Osteoblast (primary cell): ENCODE data around the gene CNBP. TPM values are rescaled to one million over a fixed set of nuclear protein-coding genes. Genes with fewer than 3 reads are reported as not detected.

Experiments
- DNase-seq: peaks from one replicate; pipeline ENCODE4 v3.0.0; 2011; ENCODE audit warnings: low spot score, mixed read lengths; ENCODE audit not compliant: insufficient read length; ENCODE audit errors: missing footprints
- H2AFZ ChIP-seq: 2 replicates; pipeline ENCODE4 v1.6.0; 2011; ENCODE audit warnings: mild to moderate bottlenecking, low read length
- H3K27ac ChIP-seq: 2 replicates; pipeline ENCODE4 v1.5.1; 2011; ENCODE audit warnings: mild to moderate bottlenecking, low read depth, low read length, moderate library complexity
- H3K27me3 ChIP-seq: 2 replicates; pipeline ENCODE4 v1.6.0; 2012; ENCODE audit warnings: mild to moderate bottlenecking, control low read depth, inconsistent platforms, low read length, moderate library complexity; ENCODE audit not compliant: insufficient read depth
- H3K36me3 ChIP-seq: 2 replicates; pipeline ENCODE4 v1.5.1; 2011; ENCODE audit warnings: mild to moderate bottlenecking, low read length, control low read depth, moderate library complexity; ENCODE audit not compliant: insufficient read depth
- H3K4me1 ChIP-seq: 2 replicates; pipeline ENCODE4 v1.5.1; 2011; ENCODE audit warnings: mild to moderate bottlenecking, low read length, control low read depth, moderate library complexity; ENCODE audit not compliant: insufficient read depth
- H3K4me2 ChIP-seq: 2 replicates; pipeline ENCODE4 v1.6.0; 2011; ENCODE audit warnings: mild to moderate bottlenecking, low read length; ENCODE audit not compliant: insufficient read depth
- H3K4me3 ChIP-seq: fragments of 200-600 bp; sonication (generic); 3 replicates; pipeline ENCODE4 v1.5.1; 2012; ENCODE audit warnings: mild to moderate bottlenecking, low read length, inconsistent platforms; ENCODE audit not compliant: insufficient read depth
- H3K79me2 ChIP-seq: 2 replicates; pipeline ENCODE4 v1.6.0; 2012; ENCODE audit warnings: mild to moderate bottlenecking, low read length, control low read depth, inconsistent platforms; ENCODE audit not compliant: insufficient read depth
- H3K9me3 ChIP-seq: 2 replicates; pipeline ENCODE4 v1.5.1; 2011; ENCODE audit warnings: low read depth, low read length, control low read depth
- H4K20me1 ChIP-seq: 2 replicates; pipeline ENCODE4 v1.6.0; 2012; ENCODE audit warnings: mild to moderate bottlenecking, low read length, control low read depth; ENCODE audit not compliant: insufficient read depth
- total RNA-seq: library from RNA; depleted of rRNA; stranded (reverse); fragments of >200 nt; gene quantifications from 2 replicates; pipeline ENCODE4 v1.2.3, GENCODE V29; 2012
- TF ChIP-seq, protein P1 (sequence below): IDR thresholded peaks from 2 replicates; pipeline ENCODE4 v1.5.1; 2011; ENCODE audit warnings: mild to moderate bottlenecking, low read depth, low read length, moderate library complexity; ENCODE audit errors: extremely low read depth

The CNBP gene
- total RNA-seq: 215 and 233 TPM in 2 replicates

DNA sequence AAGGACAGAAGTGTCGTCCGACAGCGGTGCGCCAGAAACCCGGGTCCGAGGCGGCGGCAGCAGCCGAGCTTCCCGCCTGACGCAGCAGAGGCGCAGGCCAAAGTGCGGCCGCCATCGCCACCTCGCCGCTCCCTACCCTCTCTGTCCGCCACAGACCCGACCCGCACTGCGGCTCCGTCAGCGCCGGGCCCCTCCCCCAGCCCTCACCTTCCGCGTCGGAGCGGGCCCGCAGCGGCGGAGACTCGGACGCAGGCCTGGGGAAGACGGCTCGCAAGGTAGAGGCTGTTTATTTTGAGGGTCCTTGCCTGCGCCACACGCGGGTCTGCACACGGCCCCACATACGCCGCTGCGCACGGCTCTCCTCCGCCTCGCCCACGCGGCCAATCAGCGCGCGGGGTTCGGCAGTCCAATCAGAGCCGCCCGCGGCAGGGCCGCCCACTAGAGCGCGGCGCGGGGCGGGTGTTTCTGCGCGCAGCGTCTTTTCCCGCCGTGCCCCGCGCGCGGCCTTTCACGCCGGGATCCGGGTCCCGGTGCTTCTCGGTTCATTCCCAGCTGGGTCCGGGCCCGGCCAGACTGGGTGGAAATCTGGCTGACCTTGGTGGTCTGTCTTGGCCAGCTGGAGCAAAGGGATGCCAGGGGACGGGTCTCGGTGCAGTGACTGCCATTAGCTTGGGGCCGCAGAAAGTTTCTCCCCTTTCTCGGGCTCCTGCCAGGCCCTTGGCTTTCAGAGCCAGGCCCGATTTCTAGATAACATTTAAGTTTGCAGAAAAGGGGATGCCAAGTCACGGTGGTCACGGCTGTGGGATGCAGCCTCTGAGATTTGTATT lies at the start of gene CNBP:
CNBP (minus strand) TSS at position 328 of the 827 bp plus-strand sequence. CDS start 12,139 bp downstream, outside the sequence.
- H3K27ac ChIP-seq: peak within 1 kb of the TSS; percentile 98
- TF ChIP-seq, protein P1, sequence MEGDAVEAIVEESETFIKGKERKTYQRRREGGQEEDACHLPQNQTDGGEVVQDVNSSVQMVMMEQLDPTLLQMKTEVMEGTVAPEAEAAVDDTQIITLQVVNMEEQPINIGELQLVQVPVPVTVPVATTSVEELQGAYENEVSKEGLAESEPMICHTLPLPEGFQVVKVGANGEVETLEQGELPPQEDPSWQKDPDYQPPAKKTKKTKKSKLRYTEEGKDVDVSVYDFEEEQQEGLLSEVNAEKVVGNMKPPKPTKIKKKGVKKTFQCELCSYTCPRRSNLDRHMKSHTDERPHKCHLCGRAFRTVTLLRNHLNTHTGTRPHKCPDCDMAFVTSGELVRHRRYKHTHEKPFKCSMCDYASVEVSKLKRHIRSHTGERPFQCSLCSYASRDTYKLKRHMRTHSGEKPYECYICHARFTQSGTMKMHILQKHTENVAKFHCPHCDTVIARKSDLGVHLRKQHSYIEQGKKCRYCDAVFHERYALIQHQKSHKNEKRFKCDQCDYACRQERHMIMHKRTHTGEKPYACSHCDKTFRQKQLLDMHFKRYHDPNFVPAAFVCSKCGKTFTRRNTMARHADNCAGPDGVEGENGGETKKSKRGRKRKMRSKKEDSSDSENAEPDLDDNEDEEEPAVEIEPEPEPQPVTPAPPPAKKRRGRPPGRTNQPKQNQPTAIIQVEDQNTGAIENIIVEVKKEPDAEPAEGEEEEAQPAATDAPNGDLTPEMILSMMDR: no peak
- peaks cover 38% of the 10 kb centered on the region for H3K4me1 ChIP-seq
- H3K79me2 ChIP-seq: peaks cover 75% of the 10 kb centered on the region
- peak within 1 kb of the TSS; percentile 92 for H2AFZ ChIP-seq
- no peaks in the 10 kb centered on the region for H3K27me3 ChIP-seq
- H4K20me1 ChIP-seq: peaks cover 40% of the 10 kb centered on the region
- no peaks in the 10 kb centered on the region for H3K9me3 ChIP-seq
- H3K4me2 ChIP-seq: peak within 1 kb of the TSS; percentile 100
- peak; percentile 98 for DNase-seq
- peaks cover 7% of the 10 kb centered on the region for H3K36me3 ChIP-seq
- H3K4me3 ChIP-seq: peak within 1 kb of the TSS; percentile 90

DNA sequence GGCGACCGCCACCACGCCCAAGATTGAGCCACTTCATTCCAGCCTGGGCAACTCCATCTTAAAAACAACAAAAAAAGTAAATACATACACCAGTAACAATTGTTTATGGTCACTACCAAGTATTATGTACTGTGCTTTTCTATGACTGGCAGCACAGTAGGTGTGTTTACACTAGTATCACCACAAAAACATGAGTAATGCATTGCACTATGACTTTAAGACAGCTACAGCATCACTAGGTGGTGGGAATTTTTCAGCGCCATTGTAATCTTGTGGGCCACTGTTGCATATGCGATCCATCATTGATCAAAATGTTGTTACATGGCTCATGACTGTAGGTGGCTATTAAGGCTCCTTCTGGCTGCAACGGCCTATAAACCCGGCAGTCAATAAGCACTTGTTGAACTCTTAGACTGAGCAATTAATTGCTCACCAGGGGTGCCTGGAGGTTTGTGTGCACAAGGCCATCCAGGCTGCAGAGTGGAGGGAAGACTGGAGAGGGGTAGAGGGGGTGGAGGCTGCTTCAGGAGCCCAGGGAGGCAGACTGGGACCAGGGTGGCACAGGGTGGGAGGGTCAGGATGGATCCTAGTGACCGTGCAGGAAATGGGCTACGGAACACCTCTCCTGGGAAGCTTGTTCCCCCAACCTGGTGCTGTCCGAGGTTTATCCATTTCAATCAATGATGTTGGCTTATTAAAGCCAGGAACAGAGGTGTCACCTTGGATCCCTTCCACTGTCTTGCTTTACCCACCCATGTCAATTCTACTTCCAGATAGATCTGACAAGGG lies 47.8 kb upstream of the CNBP start:
- Histone ChIP-seq H3K9me3 (no peaks in the 10 kb centered on the region), H3K36me3 (no peaks in the 10 kb centered on the region), H4K20me1 (no peaks in the 10 kb centered on the region), H3K27me3 (no peaks in the 10 kb centered on the region), H3K27ac (peak overlapping the region; percentile 30), H3K79me2 (no peaks in the 10 kb centered on the region), H3K4me3 (no peak overlapping the region), H2AFZ (no peak overlapping the region), H3K4me2 (no peak overlapping the region), H3K4me1 (peaks cover 27% of the 10 kb centered on the region)
- TF ChIP-seq, protein P1: no peak
- peak; percentile 52 for DNase-seq

DNA sequence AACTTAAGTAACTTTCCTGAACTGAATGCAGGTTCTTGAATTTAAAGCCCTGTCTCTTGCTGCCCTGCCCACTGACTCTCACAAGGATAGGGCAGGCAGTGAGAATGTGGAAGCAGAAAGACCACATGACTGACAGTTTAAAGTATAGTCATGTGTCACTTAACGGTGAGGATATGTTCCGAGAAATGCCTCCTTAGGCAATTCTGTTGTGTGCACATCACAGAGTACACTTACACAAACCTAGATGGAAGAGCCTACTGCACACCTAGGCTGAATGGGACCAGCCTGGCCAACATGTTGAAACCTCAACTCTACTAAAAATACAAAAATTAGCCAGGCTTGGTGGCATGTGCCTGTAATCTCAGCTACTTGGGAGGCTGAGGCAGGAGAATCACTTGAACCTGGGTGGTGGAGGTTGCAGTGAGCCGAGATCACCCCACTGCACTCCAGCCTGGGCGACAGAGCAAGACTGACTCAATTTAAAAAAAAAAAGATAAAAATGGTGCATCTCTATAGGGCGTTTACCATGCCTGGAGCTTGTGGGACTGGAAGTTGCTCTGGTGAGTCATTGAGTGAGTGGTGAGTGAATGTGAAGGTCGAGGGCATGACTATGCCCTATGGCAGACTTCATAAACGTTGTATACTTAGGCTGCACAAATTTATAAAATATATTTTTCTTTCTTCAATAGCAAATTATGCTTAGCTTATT lies 46.8 kb upstream of the CNBP start:
- no peaks in the 10 kb centered on the region for H3K79me2 ChIP-seq
- no peaks in the 10 kb centered on the region for H3K36me3 ChIP-seq
- H3K4me3 ChIP-seq: no peak overlapping the region
- no peak overlapping the region for H2AFZ ChIP-seq
- peaks cover 36% of the 10 kb centered on the region for H3K4me1 ChIP-seq
- peak overlapping the region; percentile 4 for H3K27ac ChIP-seq
- no peaks in the 10 kb centered on the region for H3K27me3 ChIP-seq
- H3K9me3 ChIP-seq: no peaks in the 10 kb centered on the region
- no peaks in the 10 kb centered on the region for H4K20me1 ChIP-seq
- no peak overlapping the region for H3K4me2 ChIP-seq
- peak; percentile 93 for DNase-seq
- TF ChIP-seq, protein P1: no peak
